Central memory CD8-positive, alpha-beta T cell (primary cell): ENCODE results near the gene PGS1.
A peak's percentile ranks its signal among the peaks of the same experiment; 100 is the strongest.

Experiments
- ATAC-seq: fragments of 150-1000 bp; cut with Tn5 transposase; replicated peaks from 2 replicates; pipeline ENCODE4 v1.10.0; 2022; ENCODE audit warnings: mild to moderate bottlenecking, moderate FRiP score, moderate number of reproducible peaks; ENCODE audit not compliant: poor library complexity, severe bottlenecking; ENCODE audit errors: extremely low read depth
- DNase-seq, 2 donors: peaks; one replicate each; pipeline ENCODE4 v3.0.0; 2021; ENCODE audit warnings: low spot score in 2 of 2
- H3K27ac Mint-ChIP-seq: one replicate; pipeline ENCODE4 v1.8.0; 2022; ENCODE audit warnings: low read depth, mild to moderate bottlenecking, moderate library complexity, mixed read lengths
- H3K27me3 Mint-ChIP-seq: one replicate; pipeline ENCODE4 v1.8.0; 2022; ENCODE audit warnings: mixed read lengths
- H3K36me3 Mint-ChIP-seq: one replicate; pipeline ENCODE4 v1.8.0; 2022; ENCODE audit warnings: mild to moderate bottlenecking, moderate library complexity, mixed read lengths; ENCODE audit not compliant: insufficient read depth
- H3K4me1 Mint-ChIP-seq: one replicate; pipeline ENCODE4 v1.8.0; 2022; ENCODE audit warnings: mixed read lengths
- H3K4me3 Mint-ChIP-seq: one replicate; pipeline ENCODE4 v1.8.0; 2022; ENCODE audit warnings: mild to moderate bottlenecking, moderate library complexity, mixed read lengths
- H3K9me3 Mint-ChIP-seq: one replicate; pipeline ENCODE4 v1.8.0; 2022; ENCODE audit warnings: mixed read lengths

Gene PGS1

DNA sequence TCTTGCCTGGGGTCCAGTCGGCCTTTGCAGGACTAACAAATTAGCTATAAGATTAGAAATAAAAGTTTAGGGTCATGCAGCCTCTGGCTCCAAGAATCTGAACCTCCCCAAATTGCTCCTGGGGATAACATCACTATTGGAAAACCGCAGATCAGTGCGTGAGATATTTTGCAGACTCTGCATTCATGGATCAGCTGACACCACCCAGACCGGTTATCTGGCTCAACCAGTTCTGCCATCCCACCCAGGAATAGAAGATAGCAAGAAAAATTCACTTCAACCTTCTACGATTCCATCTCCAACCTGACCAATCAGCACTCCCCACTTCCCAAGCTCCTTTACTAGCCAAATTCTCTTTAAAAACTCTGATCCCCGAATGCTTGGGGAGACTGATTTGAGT, 4.3 kb upstream of the PGS1 start:
- peaks cover 10% of the 10 kb centered on the region for H3K36me3 Mint-ChIP-seq
- ATAC-seq (no peak), DNase-seq (no peak)
- peaks cover 5% of the 10 kb centered on the region for H3K4me1 Mint-ChIP-seq
- H3K9me3 Mint-ChIP-seq = no peaks in the 10 kb centered on the region
- H3K4me3 Mint-ChIP-seq = no peak overlapping the region
- H3K27me3 Mint-ChIP-seq = no peaks in the 10 kb centered on the region
- H3K27ac Mint-ChIP-seq = no peak overlapping the region

DNA sequence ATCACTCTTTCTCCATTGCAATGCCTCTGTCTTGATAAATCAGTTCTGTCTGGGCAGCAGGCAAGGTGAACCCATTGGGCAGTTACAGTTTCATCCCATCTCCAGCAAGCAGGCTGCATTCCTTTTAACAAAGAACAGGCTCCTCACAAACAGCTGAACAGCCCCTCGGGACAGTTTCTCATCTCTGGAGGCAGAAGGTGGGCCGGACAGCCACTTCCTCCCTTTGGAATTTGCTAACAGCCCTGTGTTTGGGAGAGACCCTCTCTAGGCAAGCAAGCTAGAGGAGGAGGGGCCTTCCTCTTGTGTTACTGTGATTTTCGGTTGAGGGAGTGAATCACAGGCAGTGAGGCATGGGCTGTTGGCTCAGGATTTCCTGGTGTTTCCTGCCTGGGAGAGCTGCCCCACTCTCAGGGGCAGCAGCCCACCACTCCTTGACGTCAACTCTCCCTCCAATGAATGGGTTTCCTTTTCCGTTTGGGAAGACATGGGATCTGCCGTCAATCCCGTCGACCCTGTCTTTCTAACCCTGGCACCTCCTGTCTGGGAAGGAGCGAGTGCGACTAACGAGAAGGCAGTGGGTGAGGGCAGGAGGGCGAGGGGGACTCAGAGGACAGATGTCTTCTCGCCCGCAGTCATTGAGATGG, 3.7 kb upstream of the PGS1 start:
- Mint-ChIP-seq H3K36me3 (peaks cover 12% of the 10 kb centered on the region), H3K9me3 (no peaks in the 10 kb centered on the region), H3K4me1 (peaks cover 9% of the 10 kb centered on the region), H3K27me3 (no peaks in the 10 kb centered on the region), H3K27ac (no peak overlapping the region), H3K4me3 (no peak overlapping the region)
- ATAC-seq (no peak), DNase-seq (no peak)

DNA sequence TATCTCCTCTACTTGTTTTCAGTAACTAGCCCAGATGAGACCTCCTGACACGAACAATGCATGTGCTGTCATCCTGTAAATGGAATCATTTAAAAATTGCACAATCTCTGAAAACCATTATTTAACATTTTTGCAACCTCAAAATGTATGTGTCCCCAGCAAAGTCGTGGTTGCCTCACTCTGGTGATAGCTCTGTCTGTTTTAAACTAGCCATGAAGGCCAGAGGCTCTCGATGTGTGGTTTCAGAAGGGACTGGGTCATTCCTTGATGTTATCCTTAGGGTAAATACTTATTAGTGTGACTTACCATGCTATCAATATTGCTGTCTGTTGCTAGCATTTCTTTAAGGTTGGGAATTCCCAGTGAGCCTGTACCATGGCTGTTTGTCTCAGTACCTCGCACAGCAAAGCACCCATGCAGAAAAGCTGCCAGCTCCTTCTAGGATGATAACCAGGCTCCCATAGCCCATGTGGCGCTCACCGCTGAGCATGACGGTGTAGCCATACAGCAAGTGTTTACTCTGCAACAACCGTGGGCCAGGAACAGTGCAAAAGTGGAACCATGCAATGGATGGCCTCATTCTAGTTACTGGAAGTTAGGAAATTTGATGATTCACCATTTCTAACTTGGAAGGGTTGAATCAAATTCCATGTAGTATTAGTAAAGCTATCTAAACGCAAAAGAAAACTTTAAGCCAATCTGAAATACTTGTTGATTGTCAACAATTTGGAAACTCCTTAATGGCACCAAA, 2.9 kb upstream of the PGS1 start:
- H3K4me1 Mint-ChIP-seq = peaks cover 16% of the 10 kb centered on the region
- peaks cover 14% of the 10 kb centered on the region for H3K36me3 Mint-ChIP-seq
- H3K27me3 Mint-ChIP-seq = no peaks in the 10 kb centered on the region
- no peak overlapping the region for H3K4me3 Mint-ChIP-seq
- no peak for DNase-seq
- no peak overlapping the region for H3K27ac Mint-ChIP-seq
- H3K9me3 Mint-ChIP-seq = no peaks in the 10 kb centered on the region
- no peak for ATAC-seq

DNA sequence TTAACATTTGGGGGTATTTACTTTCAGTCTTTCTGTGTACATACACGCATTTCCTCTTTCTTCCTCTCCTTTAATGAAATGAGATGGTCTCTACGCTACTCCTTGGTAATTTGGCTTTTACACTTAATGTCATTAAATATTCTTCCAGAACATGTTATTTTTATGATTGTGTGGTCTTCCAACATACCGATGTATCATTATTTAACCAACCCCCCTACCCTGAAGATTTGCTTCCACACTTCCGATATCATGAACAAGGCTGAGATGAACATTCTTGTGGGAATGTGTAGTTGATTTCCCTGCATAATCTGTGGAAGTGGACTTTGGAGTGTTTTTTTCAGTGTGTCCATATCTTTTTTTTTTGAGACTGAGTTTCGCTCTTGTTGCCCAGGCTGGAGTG, 2.3 kb upstream of the PGS1 start:
- peaks cover 14% of the 10 kb centered on the region for H3K36me3 Mint-ChIP-seq
- ATAC-seq (no peak), DNase-seq (no peak)
- H3K9me3 Mint-ChIP-seq = no peaks in the 10 kb centered on the region
- peaks cover 22% of the 10 kb centered on the region for H3K4me1 Mint-ChIP-seq
- no peaks in the 10 kb centered on the region for H3K27me3 Mint-ChIP-seq
- no peak overlapping the region for H3K27ac Mint-ChIP-seq
- no peak overlapping the region for H3K4me3 Mint-ChIP-seq

- ATAC-seq = no peak
- H3K36me3 Mint-ChIP-seq = peaks cover 16% of the 10 kb centered on the region
- peaks cover 38% of the 10 kb centered on the region for H3K4me1 Mint-ChIP-seq
- no peaks in the 10 kb centered on the region for H3K27me3 Mint-ChIP-seq
- H3K27ac Mint-ChIP-seq = no peak overlapping the region
- H3K9me3 Mint-ChIP-seq = no peaks in the 10 kb centered on the region
- DNase-seq = no peak
- H3K4me3 Mint-ChIP-seq = peak overlapping the region; percentile 96
Measured at GRCh38 chr17:78377858-78378224, 608 bp upstream of the PGS1 start.

DNA sequence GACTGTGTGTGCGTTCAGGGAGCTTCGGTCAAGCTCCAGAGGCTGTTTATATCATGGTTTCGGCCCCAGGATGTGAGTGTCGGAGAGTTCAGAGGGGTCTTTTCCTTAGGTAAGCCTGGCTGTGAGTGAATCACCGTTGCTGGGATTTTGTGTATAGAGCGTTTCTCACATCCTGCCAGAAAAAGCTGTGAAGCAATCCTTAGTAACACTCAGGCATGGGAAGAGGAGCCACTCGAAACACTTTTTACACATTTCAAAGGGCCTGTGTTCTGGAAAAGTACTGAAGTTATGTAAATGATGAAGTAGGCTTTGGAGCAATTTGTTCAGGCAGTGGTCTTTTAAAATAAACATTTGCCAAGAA, 662 bp downstream of the PGS1 start:
- H3K36me3 Mint-ChIP-seq = peaks cover 18% of the 10 kb centered on the region
- no peak for DNase-seq
- no peak for ATAC-seq
- no peaks in the 10 kb centered on the region for H3K9me3 Mint-ChIP-seq
- peaks cover 50% of the 10 kb centered on the region for H3K4me1 Mint-ChIP-seq
- H3K27ac Mint-ChIP-seq = peak overlapping the region; percentile 76
- H3K27me3 Mint-ChIP-seq = no peaks in the 10 kb centered on the region
- peak overlapping the region; percentile 96 for H3K4me3 Mint-ChIP-seq

DNA sequence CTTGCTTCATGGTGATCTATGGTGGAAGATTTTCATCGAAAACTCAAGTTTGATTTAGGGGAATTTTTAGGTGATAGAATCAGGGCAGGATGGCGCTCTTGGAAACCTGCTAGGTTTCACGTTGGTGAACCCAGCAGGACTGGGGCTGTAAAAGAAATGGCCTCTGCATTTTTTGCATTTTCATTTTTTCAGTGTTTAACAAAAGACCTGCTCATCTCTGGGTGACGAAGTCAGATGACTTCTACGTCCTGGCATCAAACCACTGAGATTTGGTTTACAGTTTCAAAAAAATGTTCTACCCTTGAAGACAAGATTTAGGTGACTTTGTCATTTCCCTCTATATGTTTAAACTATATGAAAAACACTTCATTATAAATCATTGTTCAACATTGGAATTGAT, 1.9 kb downstream of the PGS1 start:
- no peak for DNase-seq
- Mint-ChIP-seq H3K4me3 (peak overlapping the region; percentile 96), H3K27me3 (no peaks in the 10 kb centered on the region), H3K27ac (peak overlapping the region; percentile 71), H3K4me1 (peaks cover 60% of the 10 kb centered on the region), H3K9me3 (no peaks in the 10 kb centered on the region), H3K36me3 (peaks cover 20% of the 10 kb centered on the region)
- ATAC-seq = no peak

- DNase-seq = peak in 1 of 2 donors; percentile 32
- peak overlapping the region; percentile 96 for H3K4me3 Mint-ChIP-seq
- peaks cover 24% of the 10 kb centered on the region for H3K36me3 Mint-ChIP-seq
Measured at GRCh38 chr17:78381601-78382232, 3.3 kb downstream of the PGS1 start.

GRCh38 chr17:78383725-78384471, 5.4 kb downstream of the PGS1 start:
- H3K4me1 Mint-ChIP-seq = peaks cover 79% of the 10 kb centered on the region
- ATAC-seq = no peak
- DNase-seq = no peak
- H3K27ac Mint-ChIP-seq = peak overlapping the region; percentile 64
- H3K36me3 Mint-ChIP-seq = peaks cover 22% of the 10 kb centered on the region
- no peaks in the 10 kb centered on the region for H3K27me3 Mint-ChIP-seq
- H3K4me3 Mint-ChIP-seq = peak overlapping the region; percentile 57
- H3K9me3 Mint-ChIP-seq = no peaks in the 10 kb centered on the region

More at GRCh38 chr17:78381601-78382232, 3.3 kb downstream of the PGS1 start:
- no peaks in the 10 kb centered on the region for H3K27me3 Mint-ChIP-seq
- H3K9me3 Mint-ChIP-seq = no peaks in the 10 kb centered on the region
- peaks cover 72% of the 10 kb centered on the region for H3K4me1 Mint-ChIP-seq
- peak overlapping the region; percentile 71 for H3K27ac Mint-ChIP-seq
- peak; percentile 73 for ATAC-seq

DNA sequence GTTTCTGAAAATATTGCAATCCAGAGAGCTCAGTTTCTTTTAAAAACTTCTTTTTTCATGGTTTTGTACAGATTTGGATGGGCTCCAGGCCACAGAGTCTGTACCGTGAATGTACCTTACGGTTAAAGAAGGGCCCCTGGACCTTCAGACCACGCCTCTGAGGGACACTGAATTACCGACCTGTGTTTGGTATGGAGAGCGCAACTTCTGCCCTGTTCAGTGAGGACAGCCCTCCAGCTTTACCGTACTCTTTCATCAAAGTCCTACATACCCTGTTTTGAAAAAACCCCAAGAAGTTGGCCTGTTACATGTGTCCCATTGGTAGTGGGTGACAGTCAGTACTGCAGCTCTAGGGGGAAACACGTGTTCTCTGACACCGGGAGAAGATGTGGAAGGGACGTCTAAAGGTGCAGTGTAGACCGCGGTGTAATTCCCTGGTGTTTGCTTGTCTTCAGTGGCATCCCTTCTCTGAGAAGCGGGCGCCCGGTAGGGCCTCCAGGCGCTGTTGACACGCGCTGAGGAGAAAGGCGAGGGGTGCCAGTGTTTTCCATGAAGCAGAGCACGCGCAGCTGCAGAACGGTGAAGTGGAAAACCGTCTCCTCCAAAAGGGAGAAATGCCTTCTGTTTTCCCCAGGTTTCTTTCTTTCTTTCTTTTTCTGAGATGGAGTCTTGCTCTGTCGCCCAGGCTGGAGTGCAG, 6.2 kb downstream of the PGS1 start:
- DNase-seq = no peak
- no peak for ATAC-seq

GRCh38 chr17:78387977-78388941, 9.8 kb downstream of the PGS1 start:
- DNase-seq (no peak), ATAC-seq (peak; percentile 29)
- peaks cover 42% of the 10 kb centered on the region for H3K4me1 Mint-ChIP-seq
- no peaks in the 10 kb centered on the region for H3K9me3 Mint-ChIP-seq
- no peaks in the 10 kb centered on the region for H3K27me3 Mint-ChIP-seq
- peak overlapping the region; percentile 12 for H3K4me3 Mint-ChIP-seq
- H3K36me3 Mint-ChIP-seq = peaks cover 15% of the 10 kb centered on the region
- peak overlapping the region; percentile 55 for H3K27ac Mint-ChIP-seq

More for the DNA sequence above, 6.2 kb downstream of the PGS1 start:
- Mint-ChIP-seq H3K4me3 (peak overlapping the region; percentile 57), H3K4me1 (peaks cover 73% of the 10 kb centered on the region), H3K9me3 (no peaks in the 10 kb centered on the region), H3K27me3 (no peaks in the 10 kb centered on the region), H3K27ac (peak overlapping the region; percentile 64), H3K36me3 (peaks cover 20% of the 10 kb centered on the region)
